ENCODE data around the gene UBL5.

DNA sequence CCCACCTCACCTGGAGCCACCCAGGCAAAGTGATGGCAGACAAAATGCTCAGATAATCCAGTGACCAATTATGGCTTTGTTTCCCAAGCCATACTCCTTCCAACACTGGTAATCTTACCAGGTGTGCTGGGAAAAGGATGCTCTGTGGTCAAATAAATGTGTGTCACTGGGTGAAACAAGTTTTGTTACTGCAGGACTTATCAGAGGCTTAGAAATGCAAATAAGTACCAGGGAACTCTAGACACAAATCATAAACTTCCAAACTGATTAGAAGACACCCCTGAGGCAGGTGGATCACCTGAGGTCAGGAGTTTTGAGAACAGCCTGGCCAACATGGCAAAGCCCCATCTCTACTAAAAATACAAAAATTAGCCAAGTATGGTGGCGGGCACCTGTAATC is 33.8 kb downstream of the UBL5 start:
- TF ChIP-seq POLR2A (IDR thresholded peaks at IDR 0.05; ENCODE audit: low read length) (no peak), CTCF (IDR thresholded peaks at IDR 0.05) (no peak), MAZ (IDR thresholded peaks at IDR 0.05; ENCODE audit: borderline replicate concordance, low read depth, low read length) (no peak), RFX5 (IDR thresholded peaks at IDR 0.05) (no peak), FOSL2 (IDR thresholded peaks at IDR 0.05) (no peak), FOSL2 (CRISPR knock-in tag; IDR thresholded peaks at IDR 0.05) (no peak), CBX2 (IDR thresholded peaks at IDR 0.05; ENCODE audit: borderline replicate concordance, low read depth) (no peak), JUNB (IDR thresholded peaks at IDR 0.05) (no peak), MYC (IDR thresholded peaks at IDR 0.05; ENCODE audit: borderline replicate concordance, low read length) (no peak), POLR2AphosphoS2 (conservative IDR thresholded peaks at IDR 0.05; ENCODE audit: low read length) (no peak), HEYL (CRISPR knock-in tag; IDR thresholded peaks at IDR 0.05) (no peak)
